GM06990 (cell line): ENCODE data around the gene ZDHHC18.

Experiments
- DNase-seq: peaks from one replicate; pipeline ENCODE4 v3.0.0-alpha.2; 2011; ENCODE audit not compliant: insufficient read length; ENCODE audit errors: extremely low read depth
- H3K27me3 ChIP-seq: replicated peaks from 2 replicates; pipeline ENCODE4 v1.6.0; 2011; ENCODE audit warnings: low read length; ENCODE audit not compliant: control insufficient read depth, insufficient read depth
- H3K36me3 ChIP-seq: 2 replicates; pipeline ENCODE4 v1.5.1; 2011; ENCODE audit warnings: low read length; ENCODE audit not compliant: control insufficient read depth, insufficient read depth
- H3K4me3 ChIP-seq: replicated peaks from 2 replicates; pipeline ENCODE4 v1.5.1; 2011; ENCODE audit warnings: low read depth, mild to moderate bottlenecking, control low read depth, low read length
- CTCF ChIP-seq: IDR thresholded peaks from 2 replicates; pipeline ENCODE4 v1.5.1; 2011; ENCODE audit warnings: low read length, control low read depth, mild to moderate bottlenecking, inconsistent platforms; ENCODE audit not compliant: insufficient read depth, poor library complexity, severe bottlenecking

ZDHHC18 gene

GRCh38 chr1:26814377-26814776, 12.1 kb upstream of the ZDHHC18 start:
- Histone ChIP-seq H3K36me3 (no peaks in the 10 kb centered on the region), H3K4me3 (no peak overlapping the region), H3K27me3 (no peaks in the 10 kb centered on the region)
- DNase-seq, result no peak
- TF ChIP-seq CTCF, result no peak

- Histone ChIP-seq H3K27me3 (no peaks in the 10 kb centered on the region), H3K36me3 (no peaks in the 10 kb centered on the region), H3K4me3 (no peak overlapping the region)
- no peak for TF ChIP-seq CTCF
- no peak for DNase-seq
These were observed 11.6 kb upstream of the ZDHHC18 start for GRCh38 chr1:26814893-26815292.

- TF ChIP-seq CTCF, result peak; percentile 66
These were observed 5.7 kb upstream of the ZDHHC18 start for GRCh38 chr1:26820784-26821269.

GRCh38 chr1:26822737-26823395, 3.6 kb upstream of the ZDHHC18 start:
- TF ChIP-seq CTCF, result no peak
- no peak for DNase-seq
- H3K27me3 ChIP-seq, result no peaks in the 10 kb centered on the region
- H3K36me3 ChIP-seq, result no peaks in the 10 kb centered on the region
- no peak overlapping the region for H3K4me3 ChIP-seq

More at GRCh38 chr1:26820784-26821269, 5.7 kb upstream of the ZDHHC18 start:
- Histone ChIP-seq H3K27me3 (no peaks in the 10 kb centered on the region), H3K36me3 (no peaks in the 10 kb centered on the region), H3K4me3 (no peak overlapping the region)
- DNase-seq, result peak; percentile 68

DNA sequence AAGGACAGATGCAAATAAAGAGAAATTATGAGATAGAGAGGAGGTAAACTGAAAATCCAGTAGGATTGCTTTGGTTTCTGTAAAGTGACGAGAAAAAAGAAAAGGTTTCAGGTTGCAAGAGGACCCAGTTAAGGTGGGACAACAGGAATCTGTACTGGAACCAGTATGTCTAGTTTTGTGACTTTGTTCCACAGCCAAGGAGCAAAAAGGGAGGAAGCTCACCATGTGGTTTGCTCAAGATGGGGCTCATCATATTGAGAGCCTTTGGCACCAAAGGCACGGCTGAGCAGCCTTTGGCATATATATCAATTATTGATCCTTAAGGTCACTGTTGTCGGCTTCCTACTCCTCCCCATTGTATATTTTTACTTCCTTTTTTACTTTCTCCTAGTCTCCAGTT, 1.8 kb upstream of the ZDHHC18 start:
- no peaks in the 10 kb centered on the region for H3K36me3 ChIP-seq
- H3K4me3 ChIP-seq, result no peak overlapping the region
- no peaks in the 10 kb centered on the region for H3K27me3 ChIP-seq
- TF ChIP-seq CTCF, result no peak
- no peak for DNase-seq
